ENCODE data around the gene DCXR.

DCXR gene

GRCh38 chr17:82008941-82009405 is 28.5 kb downstream of the DCXR start:
- DNase-seq = no peak

GRCh38 chr17:82008258-82008940 is 29.1 kb downstream of the DCXR start:
- no peak for DNase-seq

GRCh38 chr17:82007495-82008257 is 29.8 kb downstream of the DCXR start:
- DNase-seq = no peak

- DNase-seq = no peak
These were observed 30.3 kb downstream of the DCXR start for GRCh38 chr17:82007228-82007494.

GRCh38 chr17:82006468-82007227 is 30.8 kb downstream of the DCXR start:
- no peak for DNase-seq

DNA sequence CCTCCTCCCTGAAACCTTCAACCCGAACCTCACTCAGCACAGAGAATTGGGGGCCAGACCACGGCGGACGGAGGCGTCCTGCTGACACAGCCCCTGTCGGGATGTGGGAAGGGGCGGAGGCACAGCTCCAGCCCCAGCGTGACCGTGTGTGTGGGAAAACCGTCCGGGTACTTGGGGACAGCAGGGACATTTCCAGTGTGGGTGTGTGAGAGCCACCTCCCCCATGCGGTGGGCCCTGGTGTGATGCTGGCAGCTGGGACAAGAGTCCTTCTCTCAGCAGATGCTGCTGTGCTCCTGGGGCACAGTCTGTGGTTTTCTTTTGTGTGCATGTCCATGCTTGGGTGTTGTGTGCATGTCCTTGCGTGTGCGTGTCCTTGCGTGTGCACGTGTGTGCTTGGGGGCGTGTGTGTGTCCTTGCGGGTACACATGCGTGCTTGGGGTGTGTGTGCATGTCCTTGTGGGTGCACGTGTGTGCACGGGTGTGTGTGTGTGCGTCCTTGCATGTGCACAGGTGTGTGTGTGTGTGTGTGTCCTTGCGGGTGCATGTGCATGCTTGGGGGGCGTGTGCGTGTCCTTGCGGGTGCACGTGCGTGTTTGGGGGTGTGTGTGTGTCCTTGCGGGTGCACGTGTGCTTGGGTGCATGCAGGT is 31.7 kb downstream of the DCXR start:
- no peak for DNase-seq

GRCh38 chr17:82004517-82005455 is 32.7 kb downstream of the DCXR start:
- DNase-seq = no peak

DNA sequence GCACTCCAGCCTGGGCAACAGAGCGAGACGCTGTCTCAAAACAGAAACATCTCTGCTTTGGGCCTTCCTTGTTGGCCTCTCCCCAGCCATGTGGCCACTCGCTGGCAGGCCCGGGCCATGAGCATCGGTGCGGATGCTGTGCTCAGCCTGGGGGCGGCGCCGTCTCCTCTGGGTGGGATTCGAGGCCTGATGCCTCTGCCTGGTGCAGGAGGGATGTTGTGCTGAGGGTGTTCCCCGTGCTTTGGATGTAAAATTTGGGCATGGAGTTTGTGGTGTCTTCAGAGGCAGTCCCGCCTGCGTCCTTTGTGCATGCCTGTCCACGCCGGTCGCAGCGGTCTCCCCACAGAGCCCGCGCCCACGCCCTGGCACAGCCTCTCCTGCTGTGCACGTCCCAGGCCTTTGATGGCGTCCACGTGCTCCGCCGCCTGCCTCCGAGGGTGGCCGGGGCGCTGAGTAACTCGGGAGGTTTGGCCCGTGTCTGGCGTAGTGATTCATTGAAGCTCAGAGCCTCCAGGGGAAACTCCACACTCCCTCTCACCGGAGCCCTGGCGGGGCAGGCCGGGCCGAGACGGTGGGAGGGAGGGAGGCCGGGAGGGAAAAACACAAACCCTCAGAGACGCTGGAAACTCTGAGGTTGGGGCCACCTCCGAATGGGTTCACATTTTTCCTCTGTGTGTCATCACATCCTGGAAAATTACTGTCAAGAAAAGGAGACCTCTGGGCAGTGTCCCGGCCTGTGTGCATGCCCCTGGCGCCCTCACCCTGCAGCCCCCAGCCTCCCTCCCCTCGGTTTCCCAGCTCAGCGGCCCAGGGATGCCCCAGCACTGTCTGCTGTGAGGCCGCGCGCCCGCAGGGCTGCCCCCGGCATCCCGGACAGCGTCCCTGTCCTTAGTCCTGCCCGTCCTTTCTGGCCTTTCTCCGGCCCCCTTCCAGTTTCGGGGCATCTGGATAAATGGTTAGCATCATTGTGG is 33.8 kb downstream of the DCXR start:
- DNase-seq = no peak

DNA sequence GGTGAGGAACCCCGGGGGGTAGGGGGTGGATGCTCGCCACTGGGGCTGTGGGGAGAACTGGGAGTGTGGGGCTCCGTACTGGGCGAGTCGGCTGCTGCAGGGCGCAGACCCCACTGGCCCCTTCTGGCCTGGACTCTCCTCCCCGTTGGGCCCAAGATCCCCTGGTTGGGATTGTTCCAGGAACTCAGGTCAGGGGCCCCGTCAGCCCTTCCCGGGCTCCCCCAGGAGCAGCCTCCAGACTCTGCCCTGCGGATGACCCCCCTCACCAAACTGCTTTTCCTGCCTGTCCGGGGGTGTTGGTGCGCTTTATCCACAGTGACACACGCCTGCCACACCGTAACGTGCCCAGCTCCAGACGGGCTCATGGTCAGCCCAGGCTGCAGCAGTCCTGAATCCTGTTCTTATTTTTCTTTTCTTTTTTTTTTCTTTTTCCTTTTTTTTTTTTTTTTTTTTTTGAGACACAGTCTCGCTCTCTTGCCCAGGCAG is 35.9 kb downstream of the DCXR start:
- no peak for DNase-seq

DNA sequence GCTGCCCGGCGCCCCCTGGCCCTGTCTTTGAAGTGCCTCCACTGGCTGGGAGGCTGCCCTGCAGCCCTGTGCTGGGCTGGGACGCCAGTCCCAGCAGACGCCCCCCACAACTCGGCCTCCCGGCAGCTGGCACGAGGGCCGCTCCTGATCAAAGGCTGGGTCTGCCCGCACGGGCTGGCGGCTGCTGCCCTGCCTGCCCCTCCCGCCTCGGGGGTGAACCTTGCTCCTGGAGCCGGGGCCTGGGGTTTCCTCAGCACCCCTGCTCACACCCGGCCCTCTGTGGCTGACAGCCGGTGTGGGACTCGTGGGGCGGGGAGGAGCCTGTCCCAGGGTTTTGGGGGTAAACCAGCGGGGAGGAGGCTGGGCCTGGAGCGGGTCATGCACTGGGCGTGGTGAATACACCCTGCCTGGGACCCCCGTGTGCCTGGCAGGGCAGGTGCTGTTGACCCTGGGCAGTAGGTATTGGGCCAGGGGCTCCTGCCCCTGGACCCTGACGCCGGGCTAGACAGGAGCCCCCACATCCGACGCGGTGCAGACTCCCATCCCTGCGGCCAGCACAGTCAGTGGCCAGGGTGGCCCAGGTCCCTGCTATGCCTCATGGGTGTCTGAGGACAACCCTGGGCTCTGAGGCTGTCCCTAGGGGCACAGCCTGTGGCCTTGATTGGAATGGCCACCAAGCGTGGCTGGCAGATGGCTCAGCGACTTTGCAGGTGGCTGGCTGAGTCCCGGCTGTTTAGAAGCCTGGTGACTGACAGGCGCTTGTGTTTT is 36.5 kb downstream of the DCXR start:
- DNase-seq = no peak

DNA sequence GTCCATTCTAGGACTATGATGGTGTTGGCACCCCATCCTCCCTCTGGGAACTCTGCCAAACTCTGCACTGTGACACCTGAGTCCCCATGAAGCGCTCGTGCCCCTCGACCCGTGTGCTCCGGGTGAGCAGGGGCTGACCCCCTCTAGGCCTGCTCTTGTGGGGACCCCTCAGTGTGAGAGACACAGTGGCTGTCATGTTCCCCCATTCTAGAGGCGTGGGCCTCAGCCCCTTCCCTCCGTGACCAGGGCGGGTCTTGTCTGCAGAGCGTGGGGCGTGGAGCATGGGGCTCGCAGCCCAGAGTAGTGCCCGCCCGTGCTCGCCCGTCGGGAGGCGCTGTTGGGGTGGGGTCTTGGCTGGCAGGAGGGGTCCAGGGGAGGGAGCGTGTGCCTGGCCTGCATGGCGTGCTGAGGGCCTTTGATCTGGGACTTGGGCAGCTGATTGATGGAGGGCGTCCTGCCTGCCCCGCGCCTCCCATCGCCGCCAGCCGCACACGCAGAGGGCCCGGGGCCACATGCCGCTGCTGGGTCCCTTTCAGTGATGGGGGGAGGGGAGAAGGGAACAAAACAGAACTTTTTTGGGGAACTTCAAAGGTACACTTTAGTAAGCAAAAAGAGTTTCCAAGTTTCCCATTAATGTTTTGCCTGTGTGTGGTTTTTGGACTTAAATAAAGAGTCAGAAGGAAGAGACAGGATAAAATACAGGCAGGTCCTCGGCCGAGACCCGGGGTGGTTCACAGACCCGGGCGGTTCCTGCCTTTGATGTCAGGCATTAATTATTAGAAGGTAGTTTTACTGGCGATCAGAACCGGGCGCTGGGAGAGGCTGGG is 37.3 kb downstream of the DCXR start:
- no peak for DNase-seq

GRCh38 chr17:81999587-81999975 is 37.9 kb downstream of the DCXR start:
- DNase-seq = no peak

- no peak for DNase-seq
These were observed 38.6 kb downstream of the DCXR start for GRCh38 chr17:81998691-81999438.

- no peak for DNase-seq
These were observed 39.3 kb downstream of the DCXR start for GRCh38 chr17:81998212-81998611.

DNA sequence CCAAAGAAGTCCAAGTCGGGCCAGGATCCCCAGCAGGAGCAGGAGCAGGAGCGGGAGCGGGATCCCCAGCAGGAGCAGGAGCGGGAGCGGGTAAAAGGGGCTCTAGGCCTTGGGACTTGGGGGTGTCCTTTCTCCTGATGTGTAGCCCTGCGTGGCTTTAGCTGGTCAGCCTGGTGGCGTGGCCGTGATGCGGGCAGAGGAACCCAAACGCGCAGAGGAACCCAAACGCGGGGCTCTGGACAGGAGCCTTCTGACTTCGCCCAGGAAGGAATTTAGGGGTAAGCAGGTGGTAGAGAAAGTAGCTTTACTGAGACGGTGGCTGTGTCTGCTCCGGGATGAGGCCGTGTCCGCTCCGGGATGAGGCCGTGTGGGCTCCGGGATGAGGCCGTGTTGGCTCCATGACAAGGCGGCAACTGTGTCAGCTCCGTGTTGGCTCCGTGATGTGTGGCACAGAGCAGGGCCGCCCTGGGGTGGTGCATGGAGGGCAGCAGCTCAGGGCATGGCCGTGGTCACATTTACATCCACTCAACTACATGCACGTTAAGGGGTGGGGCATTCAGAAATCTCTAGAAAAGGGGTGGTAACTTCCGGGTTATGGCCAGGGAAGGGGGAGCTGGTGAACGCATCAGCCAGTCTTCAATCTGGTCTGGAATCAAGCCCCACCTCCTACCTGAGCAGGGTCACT is 40.6 kb downstream of the DCXR start:
- no peak for DNase-seq

- DNase-seq = no peak
These were observed 41.2 kb downstream of the DCXR start for GRCh38 chr17:81996232-81996756.

- DNase-seq = no peak
These were observed 41.9 kb downstream of the DCXR start for GRCh38 chr17:81995463-81996231.
